Breast epithelium (tissue), 3 donors: ENCODE results near the gene GRHL3.

Experiments
- CTCF ChIP-seq, 3 donors: fragments of 450-650 bp; IDR thresholded peaks; one replicate each; pipeline ENCODE4 v1.5.1; 2016 to 2017; ENCODE audit warnings: antibody characterized with exemption in 3 of 3, mild to moderate bottlenecking in 3 of 3, moderate library complexity in 3 of 3
- POLR2AphosphoS5 ChIP-seq, 3 donors: sonication (generic); formaldehyde crosslinking; IDR thresholded peaks; one replicate each; pipeline ENCODE4 v1.6.1; 2017; ENCODE audit warnings: antibody characterized with exemption in 3 of 3

- TF ChIP-seq CTCF (IDR thresholded peaks at IDR 0.05) (no peak), POLR2AphosphoS5 (IDR thresholded peaks at IDR 0.05) (no peak)
Observed at GRCh38 chr1:24344090-24344742, 25.1 kb downstream of the GRHL3 start.
